Stimulated activated CD4-positive, alpha-beta T cell treated with anti-CD3 and anti-CD28 coated beads, Interleukin-4, amount 100 ng/mL, for 24 hours (primary cell): ENCODE results near the gene RSPH1.

Experiments
- DNase-seq: peaks from one replicate; pipeline ENCODE4 v3.0.0-alpha.2; 2020

Gene RSPH1

GRCh38 chr21:42461881-42462877, 33.8 kb downstream of the RSPH1 start:
- no peak for DNase-seq

DNA sequence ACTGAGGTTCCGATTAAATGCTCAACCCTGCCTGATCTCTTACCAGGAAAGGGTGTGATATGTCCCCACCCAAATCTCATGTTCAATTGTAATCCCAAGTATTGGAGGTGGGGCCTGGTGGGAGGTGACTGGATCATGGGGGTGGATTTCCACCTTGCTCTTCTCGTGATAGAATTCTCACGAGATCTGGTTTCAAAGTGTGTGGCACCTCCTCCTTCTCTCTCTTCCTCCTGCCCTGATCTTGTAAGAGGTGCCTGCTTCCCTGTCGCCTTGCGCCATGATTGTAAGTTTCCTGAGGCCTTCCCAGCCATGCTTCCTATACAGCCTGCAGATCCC, 34.9 kb downstream of the RSPH1 start:
- no peak for DNase-seq

DNA sequence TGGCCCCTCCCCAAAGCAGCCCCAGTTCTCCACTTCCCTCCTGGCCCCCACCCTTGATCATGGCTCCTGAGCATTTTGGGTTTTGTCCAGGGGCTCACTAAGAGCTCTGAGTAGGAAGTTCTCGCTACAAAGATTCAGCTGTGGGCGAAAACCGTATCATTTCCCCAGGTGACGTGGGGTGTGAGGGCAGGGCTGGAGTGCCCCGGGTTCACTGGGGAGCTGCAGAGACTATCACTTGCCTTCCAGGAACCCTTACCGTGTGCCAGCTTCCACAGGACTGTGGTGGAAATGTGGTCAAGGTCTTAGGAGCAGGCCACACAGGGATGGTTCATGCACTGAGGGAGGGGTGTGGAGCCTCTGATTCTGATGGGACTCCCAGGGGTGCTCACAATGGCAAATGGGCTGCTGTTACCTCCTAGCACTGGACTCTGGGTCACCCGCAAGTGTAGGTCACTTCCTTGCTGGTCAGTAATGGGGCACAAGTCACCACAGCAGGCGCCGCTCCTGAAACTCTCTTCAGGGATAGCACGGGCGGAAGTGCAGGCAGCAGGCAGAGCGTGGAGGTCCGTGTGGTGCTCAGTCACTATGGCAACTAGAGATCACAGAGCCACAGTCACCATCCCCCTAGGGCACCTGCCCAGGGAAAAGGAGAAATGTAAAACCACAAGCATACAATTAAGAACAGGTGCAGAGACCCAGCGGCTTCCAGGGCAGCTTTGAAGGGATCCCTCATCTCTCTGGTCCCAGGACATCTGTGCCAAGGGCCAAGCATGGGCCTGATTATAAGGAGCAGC, 35.4 kb downstream of the RSPH1 start:
- DNase-seq: peak; percentile 23

DNA sequence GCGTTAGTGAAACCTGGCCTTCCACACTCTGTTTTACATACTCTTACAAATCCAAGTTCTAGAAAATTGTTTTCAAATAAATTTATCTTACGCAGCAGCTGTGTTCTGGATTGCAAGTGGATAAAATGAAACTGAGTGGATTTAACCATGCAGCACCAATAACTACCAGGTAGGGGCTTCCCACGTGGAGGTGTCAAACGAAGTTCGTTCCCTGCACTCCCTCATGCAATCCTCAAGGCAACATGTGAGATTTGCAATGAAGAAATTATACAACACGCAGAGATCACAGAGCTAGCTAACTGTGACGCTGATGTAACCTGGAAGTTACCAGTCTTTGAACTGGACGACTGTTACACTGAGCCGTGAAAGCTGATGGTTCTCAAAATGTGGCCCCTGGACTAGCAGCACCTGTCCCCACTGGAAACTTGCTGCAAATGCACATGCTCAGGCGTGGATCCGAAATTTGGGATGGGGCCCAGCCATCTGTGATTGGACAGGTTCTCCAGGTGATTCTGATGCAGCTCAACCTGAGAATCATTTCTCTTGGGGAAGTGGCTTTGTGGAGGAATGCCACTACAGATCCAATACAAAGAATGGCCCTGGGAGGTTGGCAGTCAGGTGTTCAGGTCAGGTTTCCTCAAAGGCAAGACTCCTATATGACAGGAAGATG, 36.3 kb downstream of the RSPH1 start:
- no peak for DNase-seq

DNA sequence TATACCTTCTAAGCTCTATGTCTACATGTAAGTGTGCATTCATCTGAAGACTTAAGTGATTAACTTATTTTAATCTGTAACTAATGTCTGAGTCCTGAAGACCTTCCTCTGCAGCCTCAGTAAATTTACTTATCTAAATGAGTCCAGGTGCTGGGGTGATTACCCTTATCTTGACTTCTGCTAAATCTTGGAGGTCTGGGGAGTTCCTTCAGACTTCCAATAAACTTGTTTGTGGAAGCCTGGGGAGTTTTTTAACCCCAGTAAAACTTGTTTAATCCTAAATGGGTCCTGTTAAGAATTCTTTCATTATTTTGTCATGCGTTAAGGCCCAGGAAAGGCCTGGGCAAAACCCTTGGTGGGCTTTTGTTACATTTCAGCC, 37.0 kb downstream of the RSPH1 start:
- DNase-seq: no peak

- DNase-seq: peak; percentile 67
Measured at GRCh38 chr21:42456457-42456856, 39.6 kb downstream of the RSPH1 start.

DNA sequence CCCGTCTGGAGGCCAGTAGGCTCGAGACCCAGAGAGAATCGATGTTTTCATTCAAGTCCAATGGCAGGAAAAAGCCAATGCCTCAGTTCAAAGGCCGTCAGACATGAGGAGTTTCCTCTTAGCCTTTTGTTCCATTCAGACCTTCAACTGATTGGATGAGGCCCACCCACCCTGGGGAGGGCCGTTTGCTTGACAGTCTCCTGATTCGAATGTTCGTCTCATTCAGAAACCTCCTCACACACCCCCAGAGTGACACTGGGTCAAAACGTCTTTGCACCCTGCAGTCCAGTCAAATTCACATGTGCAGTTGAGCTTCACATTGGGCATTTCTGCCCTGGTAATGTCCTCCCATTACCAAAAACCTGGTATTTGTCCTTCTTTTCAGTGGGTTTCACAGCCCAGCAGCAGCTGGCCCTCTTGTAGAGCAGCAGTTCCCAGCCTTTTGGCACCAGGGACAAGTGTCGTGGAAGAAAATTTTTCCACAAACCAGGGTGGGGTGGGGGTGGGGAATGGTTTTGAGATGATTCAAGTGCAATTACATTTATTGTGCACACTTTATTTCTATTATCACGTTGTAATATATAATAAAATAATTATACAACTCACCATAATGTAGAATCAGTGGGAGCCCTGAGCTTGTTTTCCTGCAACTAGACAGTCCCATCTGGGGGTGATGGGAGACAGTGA, 40.1 kb downstream of the RSPH1 start:
- DNase-seq: no peak

DNA sequence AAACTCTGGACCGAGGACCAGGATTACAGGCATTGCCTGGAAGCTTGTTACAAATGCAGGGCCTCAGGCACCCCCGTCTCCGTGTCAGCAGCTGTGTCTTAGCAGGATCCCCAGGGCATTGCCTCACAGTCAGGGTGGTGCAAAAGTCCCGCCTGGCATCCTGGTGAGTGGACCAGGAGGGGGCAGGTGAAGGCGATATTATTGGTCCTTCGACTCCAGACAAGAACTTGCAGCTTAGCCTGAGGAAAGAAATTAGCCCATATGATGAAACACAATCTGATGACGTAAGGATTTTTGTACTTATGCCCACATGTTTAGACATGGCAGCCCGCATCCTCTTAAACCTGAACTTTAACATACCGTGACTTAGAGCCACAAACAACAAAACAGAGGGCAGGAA, 40.8 kb downstream of the RSPH1 start:
- no peak for DNase-seq

GRCh38 chr21:42454786-42455185, 41.2 kb downstream of the RSPH1 start:
- DNase-seq: no peak

DNA sequence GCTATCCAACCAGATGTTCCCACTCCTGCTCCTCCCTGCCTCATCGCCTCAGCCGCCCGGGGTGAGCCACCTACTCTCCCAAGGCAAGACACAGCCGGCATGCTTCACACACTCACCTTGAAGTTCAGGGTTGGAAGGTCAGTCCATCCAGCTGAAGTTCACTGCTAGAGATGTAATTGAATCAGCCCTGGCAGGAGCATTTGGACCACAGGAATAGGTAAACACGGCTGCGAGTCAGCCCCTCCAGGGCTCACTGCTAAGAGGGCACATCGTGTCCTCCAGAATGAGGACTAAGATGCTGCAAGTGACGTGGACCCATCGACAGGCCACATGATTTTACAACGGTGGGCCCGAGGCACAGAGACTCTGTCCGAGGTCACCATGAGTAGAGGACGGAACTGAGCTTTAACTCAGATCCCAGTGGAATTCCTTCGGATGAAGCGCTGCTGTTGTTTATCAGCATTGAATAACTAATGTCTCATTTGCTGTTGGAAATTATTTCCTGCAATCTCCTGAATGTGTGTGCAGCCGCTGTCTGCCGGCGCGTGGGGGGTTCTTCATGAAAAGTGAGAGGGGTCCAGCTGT, 41.9 kb downstream of the RSPH1 start:
- no peak for DNase-seq

DNA sequence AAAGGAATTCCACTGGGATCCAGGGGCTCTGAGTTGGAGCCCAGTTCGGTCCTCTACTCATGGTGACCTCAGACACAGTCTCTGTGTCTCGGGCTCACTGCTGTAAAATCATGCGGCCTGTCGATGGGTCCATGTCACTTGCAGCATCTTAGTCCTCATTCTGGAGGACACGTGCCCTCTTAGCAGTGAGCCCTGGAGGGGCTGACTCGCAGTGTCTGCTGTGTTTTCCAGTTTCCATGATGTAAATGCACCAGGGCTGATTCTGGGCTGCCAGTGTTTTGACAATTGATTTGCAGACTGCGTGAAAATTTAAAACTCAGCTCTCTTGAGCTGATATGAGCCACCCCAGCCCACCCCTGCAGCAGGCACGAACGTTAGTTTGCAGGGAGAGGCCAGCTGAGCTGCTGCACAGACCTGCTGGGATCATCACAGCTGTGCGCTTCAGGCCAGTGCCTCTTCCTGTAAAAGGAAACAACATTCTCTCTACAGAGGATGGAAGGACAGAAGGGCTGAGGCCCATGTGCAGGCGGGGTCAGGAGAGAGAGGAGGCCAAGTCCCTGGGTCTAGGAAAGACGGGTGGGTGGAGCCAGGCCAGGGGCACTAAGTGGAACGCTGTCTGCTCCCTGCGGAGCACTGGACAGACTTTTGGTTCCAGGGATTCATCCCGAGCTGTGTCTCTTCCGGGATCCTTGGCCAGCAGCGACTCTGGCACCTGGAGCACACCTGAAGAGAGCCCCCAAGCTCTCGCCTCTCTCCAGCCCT, 42.6 kb downstream of the RSPH1 start:
- DNase-seq: no peak

- no peak for DNase-seq
Measured at GRCh38 chr21:42452401-42453223, 43.4 kb downstream of the RSPH1 start.

GRCh38 chr21:42451941-42452340, 44.1 kb downstream of the RSPH1 start:
- DNase-seq: no peak

DNA sequence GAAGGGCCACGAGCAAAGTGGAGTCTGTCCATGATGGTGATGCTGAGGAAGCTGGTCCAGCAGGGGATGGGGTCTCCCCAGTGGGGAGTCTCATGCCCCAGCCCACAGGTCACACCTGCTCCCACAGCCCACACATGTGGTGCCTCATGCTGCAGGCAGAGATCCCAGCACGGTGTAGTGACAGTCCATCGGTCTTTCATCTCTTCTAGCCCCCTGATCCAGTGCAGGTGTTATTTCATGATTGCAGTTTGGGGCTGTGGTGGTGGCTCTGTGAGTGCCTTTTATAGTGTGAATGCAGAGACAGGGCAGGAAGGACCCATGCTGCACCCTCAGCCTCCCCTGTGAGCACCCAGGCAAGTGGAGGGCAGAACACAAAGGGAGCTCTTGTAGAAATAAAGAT, 47.3 kb downstream of the RSPH1 start:
- no peak for DNase-seq

DNA sequence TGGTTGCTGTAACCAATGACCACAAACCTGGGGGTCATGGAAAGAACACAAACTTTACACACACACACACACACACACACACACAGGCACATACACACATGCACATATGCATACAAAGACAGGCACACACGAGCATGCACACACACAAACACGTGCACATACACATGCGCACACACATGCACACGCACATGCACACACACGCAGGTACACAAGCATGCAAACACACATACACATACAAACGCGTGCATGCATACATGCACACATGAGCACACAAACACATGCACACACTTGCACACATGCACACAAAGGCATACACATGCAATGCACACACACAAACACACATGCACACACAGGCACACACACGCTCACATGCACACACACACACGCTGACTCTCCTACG, 48.3 kb downstream of the RSPH1 start:
- no peak for DNase-seq

GRCh38 chr21:42447182-42447581, 48.8 kb downstream of the RSPH1 start:
- DNase-seq: no peak

GRCh38 chr21:42446531-42446930, 49.5 kb downstream of the RSPH1 start:
- no peak for DNase-seq

GRCh38 chr21:42445311-42445710, 50.7 kb downstream of the RSPH1 start:
- DNase-seq: no peak

DNA sequence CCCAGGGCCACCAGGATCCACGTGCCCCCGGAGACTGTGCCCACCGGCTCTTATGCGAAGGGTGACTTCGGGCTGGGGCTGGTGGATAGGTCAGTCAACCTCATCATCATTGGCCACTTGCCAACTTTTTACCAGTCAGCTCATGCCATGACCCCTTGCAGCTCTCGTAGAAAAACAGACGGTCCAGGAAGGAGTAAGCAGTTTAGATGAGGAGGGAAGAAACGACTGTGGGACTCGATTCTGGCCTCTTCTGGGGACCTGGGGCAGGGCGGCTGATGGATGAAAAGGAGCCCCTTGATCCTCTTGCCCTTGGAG, 51.3 kb downstream of the RSPH1 start:
- no peak for DNase-seq

- DNase-seq: no peak
Measured at GRCh38 chr21:42443876-42444744, 51.9 kb downstream of the RSPH1 start.
